Pons (tissue), 1 donor: ENCODE measurements around the gene GOLGA5.
"Not testable (repeated sequence)": the region's sequence is repeated elsewhere in the genome, so short reads cannot be mapped to it uniquely, and the experiment has no call there.

Experiments used
- DNase-seq: peaks from one replicate; pipeline ENCODE4 v3.0.0-alpha.2; 2016; ENCODE audit warnings: low spot score

The GOLGA5 gene

GRCh38 chr14:92793709-92794546 is at the start of gene GOLGA5:
Gene GOLGA5, plus strand, starts transcription at chr14:92794305. Its CDS starts 3,133 bp downstream, at chr14:92797438.
- DNase-seq: peak; percentile 97

- peak; percentile 24 for DNase-seq
Observed at GRCh38 chr14:92747701-92748258, 46.3 kb upstream of the GOLGA5 start.

GRCh38 chr14:92748259-92749016 is 45.7 kb upstream of the GOLGA5 start, which contains the start of gene LGMN:
Gene LGMN, minus strand, starts transcription at chr14:92748627. Its CDS starts 15,841 bp downstream, at chr14:92732786.
- peak; percentile 97 for DNase-seq

- DNase-seq: not testable (repeated sequence)
Observed at GRCh38 chr14:92750222-92750728, 43.8 kb upstream of the GOLGA5 start.

GRCh38 chr14:92750994-92751400 is 43.1 kb upstream of the GOLGA5 start:
- peak; percentile 7 for DNase-seq

GRCh38 chr14:92751819-92752218 is 42.3 kb upstream of the GOLGA5 start:
- DNase-seq: no peak

GRCh38 chr14:92753250-92753649 is 40.9 kb upstream of the GOLGA5 start:
- peak; percentile 25 for DNase-seq

GRCh38 chr14:92754966-92755365 is 39.1 kb upstream of the GOLGA5 start:
- no peak for DNase-seq

- DNase-seq: no peak
Observed at GRCh38 chr14:92755495-92755894, 38.6 kb upstream of the GOLGA5 start.

- no peak for DNase-seq
Observed at GRCh38 chr14:92756446-92756845, 37.7 kb upstream of the GOLGA5 start.

- no peak for DNase-seq
Observed at GRCh38 chr14:92759300-92759678, 34.8 kb upstream of the GOLGA5 start.

- no peak for DNase-seq
Observed at GRCh38 chr14:92759679-92760523, 34.2 kb upstream of the GOLGA5 start.

GRCh38 chr14:92760524-92760805 is 33.6 kb upstream of the GOLGA5 start:
- DNase-seq: no peak

GRCh38 chr14:92763666-92764631 is 30.2 kb upstream of the GOLGA5 start:
- not testable (repeated sequence) for DNase-seq

- DNase-seq: peak; percentile 31
Observed at GRCh38 chr14:92768236-92768635, 25.9 kb upstream of the GOLGA5 start.

GRCh38 chr14:92768795-92769194 is 25.3 kb upstream of the GOLGA5 start:
- no peak for DNase-seq

- DNase-seq: no peak
Observed at GRCh38 chr14:92770484-92770883, 23.6 kb upstream of the GOLGA5 start.

GRCh38 chr14:92774572-92774971 is 19.5 kb upstream of the GOLGA5 start:
- DNase-seq: no peak

GRCh38 chr14:92775292-92775691 is 18.8 kb upstream of the GOLGA5 start:
- DNase-seq: not testable (repeated sequence)

- not testable (repeated sequence) for DNase-seq
Observed at GRCh38 chr14:92778868-92779565, 15.1 kb upstream of the GOLGA5 start.
